Measurements from ENCODE around the gene LYRM7.
"Not testable (repeated sequence)": the region's sequence is repeated elsewhere in the genome, so short reads cannot be mapped to it uniquely, and the experiment has no call there.

DNA sequence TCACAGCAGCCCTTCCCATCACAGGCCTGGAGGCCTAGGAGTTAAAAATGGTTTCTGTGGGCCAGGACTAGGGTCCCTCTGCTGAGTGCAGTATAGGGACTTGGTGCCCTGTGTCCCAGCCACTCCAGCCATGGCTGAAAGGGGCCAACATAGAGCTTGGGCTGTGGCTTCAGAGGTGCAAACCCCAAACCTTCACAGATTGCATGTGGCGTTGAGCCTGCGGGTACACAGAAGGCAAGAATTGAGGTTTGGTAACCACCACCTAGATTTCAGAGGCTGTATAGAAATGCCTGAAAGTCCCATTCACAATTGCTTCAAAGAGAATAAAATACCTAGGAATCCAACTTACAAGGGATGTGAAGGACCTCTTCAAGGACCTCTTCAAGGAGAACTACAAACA lies 43.5 kb upstream of the LYRM7 start:
- not testable (repeated sequence) for TF ChIP-seq POLR2A, POLR2AphosphoS5 (IDR thresholded peaks at IDR 0.05)
- TF ChIP-seq, protein P1, sequence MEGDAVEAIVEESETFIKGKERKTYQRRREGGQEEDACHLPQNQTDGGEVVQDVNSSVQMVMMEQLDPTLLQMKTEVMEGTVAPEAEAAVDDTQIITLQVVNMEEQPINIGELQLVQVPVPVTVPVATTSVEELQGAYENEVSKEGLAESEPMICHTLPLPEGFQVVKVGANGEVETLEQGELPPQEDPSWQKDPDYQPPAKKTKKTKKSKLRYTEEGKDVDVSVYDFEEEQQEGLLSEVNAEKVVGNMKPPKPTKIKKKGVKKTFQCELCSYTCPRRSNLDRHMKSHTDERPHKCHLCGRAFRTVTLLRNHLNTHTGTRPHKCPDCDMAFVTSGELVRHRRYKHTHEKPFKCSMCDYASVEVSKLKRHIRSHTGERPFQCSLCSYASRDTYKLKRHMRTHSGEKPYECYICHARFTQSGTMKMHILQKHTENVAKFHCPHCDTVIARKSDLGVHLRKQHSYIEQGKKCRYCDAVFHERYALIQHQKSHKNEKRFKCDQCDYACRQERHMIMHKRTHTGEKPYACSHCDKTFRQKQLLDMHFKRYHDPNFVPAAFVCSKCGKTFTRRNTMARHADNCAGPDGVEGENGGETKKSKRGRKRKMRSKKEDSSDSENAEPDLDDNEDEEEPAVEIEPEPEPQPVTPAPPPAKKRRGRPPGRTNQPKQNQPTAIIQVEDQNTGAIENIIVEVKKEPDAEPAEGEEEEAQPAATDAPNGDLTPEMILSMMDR (IDR thresholded peaks at IDR 0.05): not testable (repeated sequence)

Data from breast epithelium (tissue), 3 donors.